PC-9 (cell line): ENCODE data around the gene BRD8.

Source experiments
- CTCF ChIP-seq: fragments of 200-600 bp; sonication (generic); conservative IDR thresholded peaks from 2 replicates; pipeline ENCODE4 v1.6.1; 2017; ENCODE audit warnings: mixed run types, antibody characterized with exemption, mild to moderate bottlenecking, moderate library complexity
- EZH2 ChIP-seq: fragments of 200-600 bp; sonication (generic); IDR thresholded peaks from 2 replicates; pipeline ENCODE4 v1.8.0; 2017; ENCODE audit warnings: antibody characterized with exemption, low read depth

- TF ChIP-seq CTCF, result no peak
- TF ChIP-seq EZH2, result no peak
Measured at GRCh38 chr5:138180841-138181240, 2.4 kb upstream of the BRD8 start.
